A549 (cell line): ENCODE data around the gene PKN3. TPM values are rescaled to one million over a fixed set of nuclear protein-coding genes. Genes with fewer than 3 reads are reported as not detected.
A peak's percentile ranks its signal among the peaks of the same experiment; 100 is the strongest.

Experiments
- ATAC-seq, 2 experiments: fragments of 200-7000 bp in 1 of 2; fragments of >200 bp in 1 of 2; cut with Nextera tagmentation in 1 of 2; cut with Tn5 transposase in 1 of 2; 3 replicates each; pipeline versions ENCODE4 v1.8.0 to v1.9.1; 2018 to 2020; ENCODE audit warnings: mild to moderate bottlenecking in 1 of 2, moderate library complexity in 1 of 2
- CTCF ChIA-PET: fragments of 300-600 bp; sonication (Branson Sonifier 250); formaldehyde crosslinking; extraction: SDS; loops from one replicate; lab custom pipeline; 2021; ENCODE audit warnings: antibody characterized with exemption, inconsistent platforms; lab: Yijun Ruan, JAX
- POLR2A ChIA-PET: fragments of 350-600 bp; formaldehyde crosslinking; extraction: SDS; loops from one replicate; lab custom pipeline; 2021; ENCODE audit warnings: antibody characterized with exemption, inconsistent platforms; lab: Yijun Ruan, JAX
- DNase-seq, 2 experiments: peaks; one replicate each; pipeline versions ENCODE4 v3.0.0 to v3.0.0-alpha.2; 2011 to 2016; ENCODE audit warnings: low read depth in 1 of 2, low spot score in 1 of 2
- FAIRE-seq: peaks from 2 replicates; lab custom pipeline; 2011; peaks lifted over from hg19 to GRCh38; lab: Jason Lieb, UNC
- H3K27ac ChIP-seq, 2 experiments: fragments of >200 bp; sonication (Bioruptor Twin); formaldehyde crosslinking; 3 replicates each; pipeline ENCODE4 v1.5.1; 2016 to 2017
- H3K4me1 ChIP-seq: fragments of >200 bp; sonication (Bioruptor Twin); formaldehyde crosslinking; 3 replicates; pipeline ENCODE4 v1.6.1; 2016
- H3K4me2 ChIP-seq: fragments of >200 bp; sonication (Bioruptor Twin); formaldehyde crosslinking; 3 replicates; pipeline ENCODE4 v1.6.1; 2016
- H3K4me3 ChIP-seq: fragments of >200 bp; sonication (Bioruptor Twin); formaldehyde crosslinking; 3 replicates; pipeline ENCODE4 v1.5.1; 2016
- H3K9me3 ChIP-seq: fragments of >200 bp; sonication (Bioruptor Twin); formaldehyde crosslinking; 3 replicates; pipeline ENCODE4 v1.6.1; 2016
- BCL3 ChIP-seq: fragments of >200 bp; sonication (Bioruptor Twin); formaldehyde crosslinking; IDR thresholded peaks from 3 replicates; pipeline ENCODE4 v1.6.1; 2016
- BHLHE40 ChIP-seq: IDR thresholded peaks from 2 replicates; pipeline ENCODE4 v1.6.1; 2012; ENCODE audit warnings: low read depth, low read length, inconsistent platforms
- CBX8 ChIP-seq: fragments of 200-600 bp; sonication (generic); IDR thresholded peaks from 2 replicates; pipeline ENCODE4 v1.6.1; 2016
- E2F6 ChIP-seq: IDR thresholded peaks from 2 replicates; pipeline ENCODE4 v1.6.1; 2012; ENCODE audit warnings: low read depth, borderline replicate concordance
- EHMT2 ChIP-seq: fragments of 200-600 bp; sonication (generic); IDR thresholded peaks from 2 replicates; pipeline ENCODE4 v1.6.1; 2016; ENCODE audit warnings: antibody characterized with exemption, low read depth, mild to moderate bottlenecking, moderate library complexity
- EP300 ChIP-seq, 2 experiments: fragments of >200 bp; sonication (Bioruptor Twin); formaldehyde crosslinking; IDR thresholded peaks; 2 replicates in 1 of 2; 3 replicates in 1 of 2; pipeline ENCODE4 v1.6.1; 2016 to 2017
- ESRRA ChIP-seq: fragments of 150-350 bp; IDR thresholded peaks from 2 replicates; pipeline ENCODE4 v1.6.1; 2014; ENCODE audit warnings: mild to moderate bottlenecking, low read length, borderline replicate concordance
- HEYL ChIP-seq: fragments of 250-450 bp; sonication (Bioruptor Pico); IDR thresholded peaks from 2 replicates; pipeline ENCODE4 v1.8.0; 2021; ENCODE audit warnings: mild to moderate bottlenecking, moderate library complexity
- JUN ChIP-seq, 2 experiments: fragments of >200 bp; sonication (Bioruptor Twin); formaldehyde crosslinking; IDR thresholded peaks; 2 replicates in 1 of 2; 3 replicates in 1 of 2; pipeline ENCODE4 v1.6.1; 2016 to 2017
- JUNB ChIP-seq: fragments of >200 bp; sonication (Bioruptor Twin); formaldehyde crosslinking; IDR thresholded peaks from 2 replicates; pipeline ENCODE4 v1.6.1; 2016
- MAFK ChIP-seq: fragments of 450-650 bp; IDR thresholded peaks from 2 replicates; pipeline ENCODE4 v1.6.1; 2014; ENCODE audit not compliant: partially characterized antibody
- MAX ChIP-seq: IDR thresholded peaks from 2 replicates; pipeline ENCODE4 v1.6.1; 2012
- MAZ ChIP-seq: fragments of 150-350 bp; IDR thresholded peaks from 2 replicates; pipeline ENCODE4 v1.6.1; 2014; ENCODE audit warnings: antibody characterized with exemption, low read depth, low read length, borderline replicate concordance
- NFE2L2 ChIP-seq: fragments of 150-350 bp; conservative IDR thresholded peaks from 2 replicates; pipeline ENCODE4 v1.6.1; 2014; ENCODE audit warnings: low read length
- POLR2A ChIP-seq: IDR thresholded peaks from 2 replicates; pipeline ENCODE4 v1.6.1; 2012; ENCODE audit warnings: mild to moderate bottlenecking, low read length
- RCOR1 ChIP-seq: fragments of 150-350 bp; IDR thresholded peaks from 2 replicates; pipeline ENCODE4 v1.6.1; 2014; ENCODE audit warnings: antibody characterized with exemption, low read length, low read depth
- REST ChIP-seq: fragments of 200-600 bp; sonication (generic); IDR thresholded peaks from 2 replicates; pipeline ENCODE4 v1.6.1; 2016; ENCODE audit warnings: antibody characterized with exemption, mild to moderate bottlenecking, moderate library complexity
- RFX5 ChIP-seq: fragments of 450-650 bp; IDR thresholded peaks from 2 replicates; pipeline ENCODE4 v1.7.1; 2014; ENCODE audit warnings: antibody characterized with exemption, mild to moderate bottlenecking, moderate library complexity
- RNF2 ChIP-seq: fragments of 200-600 bp; sonication (generic); IDR thresholded peaks from 2 replicates; pipeline ENCODE4 v1.6.1; 2016; ENCODE audit warnings: low read depth, mild to moderate bottlenecking, antibody characterized with exemption, moderate library complexity, borderline replicate concordance
- SMC3 ChIP-seq: fragments of >200 bp; sonication (Bioruptor Twin); formaldehyde crosslinking; IDR thresholded peaks from 3 replicates; pipeline ENCODE4 v1.6.1; 2018; ENCODE audit warnings: inconsistent platforms
- TFCP2L1 ChIP-seq: fragments of 250-450 bp; sonication (Bioruptor Pico); IDR thresholded peaks from 2 replicates; pipeline ENCODE4 v1.5.0; 2021; ENCODE audit warnings: mild to moderate bottlenecking
- TP53 ChIP-seq: fragments of 250-450 bp; sonication (Bioruptor Pico); IDR thresholded peaks from 2 replicates; pipeline ENCODE4 v1.5.0; 2021; ENCODE audit warnings: mild to moderate bottlenecking, moderate library complexity
- USF2 ChIP-seq: fragments of 450-650 bp; IDR thresholded peaks from 2 replicates; pipeline ENCODE4 v1.6.1; 2014; ENCODE audit warnings: antibody characterized with exemption
- ZC3H11A ChIP-seq: fragments of 450-650 bp; IDR thresholded peaks from 2 replicates; pipeline ENCODE4 v1.6.1; 2014; ENCODE audit warnings: antibody characterized with exemption, mild to moderate bottlenecking
- ZFP36 ChIP-seq: fragments of 450-650 bp; IDR thresholded peaks from 2 replicates; pipeline ENCODE4 v1.6.1; 2014; ENCODE audit warnings: borderline replicate concordance; ENCODE audit not compliant: partially characterized antibody
- WGBS: methylation state at CpG from one replicate; pipeline ENCODE4 v1.1.6; 2017; ENCODE audit errors: missing lambda C conversion rate; 5-methylcytosine and 5-hydroxymethylcytosine counted together
- polyA plus RNA-seq, 4 experiments: library from polyadenylated mRNA; depleted of rRNA in 3 of 4; stranded (reverse); fragments of >200 nt; fragmentation: RNase III in 1 of 4; extraction: RNeasy Plus Mini Kit Qiagen cat#74134 plus additional on column Dnase treatment in 1 of 4; gene quantifications; 2 replicates in 3 of 4; 3 replicates in 1 of 4; pipeline ENCODE4 v1.2.3, GENCODE V29; 2011 to 2017

The PKN3 gene
- polyA plus RNA-seq, 2 of the 4 experiments (the other 2 are of a cell fraction), result 9.0 to 14.1 TPM

GRCh38 chr9:128684325-128685199 lies 17.7 kb upstream of the PKN3 start:
- peak; percentile 65 to 84 for ATAC-seq
- WGBS, result 2% methylated on average over 15 of the region's 15 CpGs

More at GRCh38 chr9:128684325-128685199, 17.7 kb upstream of the PKN3 start:
- no peaks in the 10 kb centered on the region for H3K9me3 ChIP-seq
- POLR2A ChIA-PET, result interaction anchor here (0.8 to 2.2 kb wide), 6 partner anchors 8 to 49 kb away, joined by 3 to 24 read pairs (median 5); partner anchors contain the start of gene DYNC2I2
- peak overlapping the region; percentile 91 for H3K4me2 ChIP-seq
- H3K4me1 ChIP-seq, result peaks cover 34% of the 10 kb centered on the region
- FAIRE-seq (no peak), DNase-seq (peak; percentile 85 to 90)
- peak overlapping the region; percentile 69 for H3K4me3 ChIP-seq
- CTCF ChIA-PET, result interaction anchor here (0.7 to 2.5 kb wide), 4 partner anchors 18 to 51 kb away, joined by 3 to 13 read pairs (median 6); partner anchors contain the start of gene PKN3
- TF ChIP-seq RCOR1, result no peak
- peak in 1 of 2 experiments; percentile 54; a peak in 2 of 5 replicates for TF ChIP-seq JUN (IDR thresholded peaks at IDR 0.05)
- TF ChIP-seq POLR2A, result peak; percentile 85
- no peak for TF ChIP-seq ZFP36
- TF ChIP-seq NFE2L2, result no peak
- no peak for TF ChIP-seq SMC3
- no peak for TF ChIP-seq TFCP2L1
- no peak for TF ChIP-seq REST
- TF ChIP-seq E2F6, result peak; percentile 17; the same call in 1 of the 2 replicates
- TF ChIP-seq MAZ, result no peak
- TF ChIP-seq CBX8, result no peak
- peak; percentile 47 for TF ChIP-seq MAX
- no peak for TF ChIP-seq HEYL
- TF ChIP-seq BCL3, result 0 out of 3 replicates have a peak, but pooled peaks have one; percentile 45
- no peak for TF ChIP-seq EP300 (IDR thresholded peaks at IDR 0.05)
- TF ChIP-seq JUNB, result no peak
- TF ChIP-seq USF2, result peak; percentile 85
- no peak for TF ChIP-seq MAFK
- no peak for TF ChIP-seq BHLHE40
- TF ChIP-seq EHMT2, result no peak
- no peak for TF ChIP-seq ESRRA
- no peak for TF ChIP-seq TP53 (CRISPR knock-in tag)
- no peak for TF ChIP-seq ZC3H11A
- TF ChIP-seq RNF2, result no peak
- no peak for TF ChIP-seq RFX5
- H3K27ac ChIP-seq, result peak overlapping the region; percentile 97 to 98
